Psoas muscle (tissue), 8 donors: Measurements from ENCODE around the gene HMGN3. TPM values are rescaled to one million over a fixed set of nuclear protein-coding genes. Genes with fewer than 3 reads are reported as not detected.

Experiments
- ATAC-seq, 4 donors: fragments of 200-7000 bp; cut with Tn5 transposase; one replicate each; pipeline ENCODE4 v1.9.1; 2020; ENCODE audit warnings: moderate library complexity in 3 of 4, mild to moderate bottlenecking in 2 of 4
- DNase-seq, 2 donors: peaks; one replicate each; pipeline ENCODE4 v3.0.0-alpha.2; 2020
- H3K27ac ChIP-seq: fragments of 200-600 bp; one replicate; pipeline ENCODE4 v1.8.0; 2022
- H3K27me3 ChIP-seq, 3 donors: fragments of 200-600 bp in 1 of 3; one replicate each; pipeline versions ENCODE4 v1.6.1 to v1.8.0; 2013 to 2022; ENCODE audit warnings: low read length in 2 of 3, mild to moderate bottlenecking in 2 of 3, moderate library complexity in 1 of 3; ENCODE audit not compliant: insufficient read depth in 3 of 3
- H3K36me3 ChIP-seq, 2 donors: fragments of 200-600 bp in 1 of 2; one replicate each; pipeline versions ENCODE4 v1.6.1 to v1.8.0; 2013 to 2022; ENCODE audit warnings: low read depth in 1 of 2, mild to moderate bottlenecking in 1 of 2, moderate library complexity in 1 of 2; ENCODE audit not compliant: insufficient read depth in 1 of 2
- H3K4me1 ChIP-seq: fragments of 200-600 bp; one replicate; pipeline ENCODE4 v1.8.0; 2022
- H3K4me3 ChIP-seq: fragments of 200-600 bp; one replicate; pipeline ENCODE4 v1.8.0; 2022; ENCODE audit warnings: mild to moderate bottlenecking
- H3K9me3 ChIP-seq: fragments of 200-600 bp; one replicate; pipeline ENCODE4 v1.8.0; 2022
- CTCF ChIP-seq: fragments of 200-600 bp; IDR thresholded peaks from one replicate; pipeline ENCODE4 v1.8.0; 2022; ENCODE audit warnings: antibody characterized with exemption
- WGBS, 3 donors: extraction: QIAGEN DNeasy Blood & Tissue Kit; methylation state at CpG; one replicate each; pipeline versions ENCODE4 v1.1.6 to v1.1.7; 2013; 5-methylcytosine and 5-hydroxymethylcytosine counted together
- intact Hi-C, 2 donors: fragments of 100-400 bp; cut with DNase I; formaldehyde crosslinking; loops; one replicate each; pipeline versions ENCODE4 v1.11.0 to v1.14.2; 2022
- polyA plus RNA-seq, 3 donors: library from polyadenylated mRNA; stranded (reverse); fragments of 200-250 nt; gene quantifications; one replicate each; pipeline ENCODE4 v1.2.3, GENCODE V29; 2013
- total RNA-seq, 4 donors: library from RNA; stranded (reverse); fragmentation: NEBNext Ultra II Directional in 2 of 4; extraction: Animal tissue kit (Norgen Biotek cat#: 25700) in 2 of 4; gene quantifications; one replicate each; pipeline versions ENCODE4 v1.2.1 to v1.2.4, GENCODE V29; 2021 to 2023
- donor health status: healthy with polysubstance abuse.
- donor health status: DM: no; HTN: no; CAD: no; lungs with moderate emphysema.
- donor health status: Bipolar disorder and iron deficiency.
- donor health status: healthy.
- donor health status: DM: yes; HTN: yes; CAD: no.
- donor health status: DM: no; HTN: no; CAD: no.
- donor health status: DM: no; HTN: no; CAD: no.
- donor health status: DM: yes; HTN: yes; CAD: no.

Gene HMGN3
- total and polyA plus RNA-seq, 7 donors: 20.5 to 50.1 (median 38.6) TPM

GRCh38 chr6:79167931-79168694 lies 66.4 kb downstream of the HMGN3 start:
- Histone ChIP-seq H3K27ac (no peak overlapping the region), H3K27me3 (no peaks in the 10 kb centered on the region), H3K9me3 (no peaks in the 10 kb centered on the region), H3K36me3 (no peaks in the 10 kb centered on the region), H3K4me3 (no peak overlapping the region), H3K4me1 (peaks cover 7% of the 10 kb centered on the region)
- 29 to 33% (median 30%) methylated on average over 9 of the region's 9 CpGs for WGBS, 3 donors
- no peak for ATAC-seq
- DNase-seq: no peak
- TF ChIP-seq CTCF: no peak
- intact Hi-C loops: no loop called here

- TF ChIP-seq CTCF: no peak
- Histone ChIP-seq H3K9me3 (no peaks in the 10 kb centered on the region), H3K27me3 (no peaks in the 10 kb centered on the region), H3K27ac (no peak overlapping the region), H3K36me3 (no peaks in the 10 kb centered on the region), H3K4me3 (no peak overlapping the region), H3K4me1 (no peaks in the 10 kb centered on the region)
- intact Hi-C loops: no loop called here
- 35 to 70% (median 55%) methylated on average over 1 of the region's 1 CpG for WGBS, 3 donors
- no peak for ATAC-seq
- no peak for DNase-seq
Measured at GRCh38 chr6:79159846-79160245, 74.6 kb downstream of the HMGN3 start.

GRCh38 chr6:79158856-79159516 lies 75.5 kb downstream of the HMGN3 start:
- no peak for DNase-seq
- no peak for TF ChIP-seq CTCF

GRCh38 chr6:79157961-79158644 lies 76.4 kb downstream of the HMGN3 start:
- WGBS, 3 donors: 36 to 42% (median 39%) methylated on average over 3 of the region's 3 CpGs
- no peak overlapping the region for H3K4me3 ChIP-seq
- ATAC-seq: no peak
- no peaks in the 10 kb centered on the region for H3K9me3 ChIP-seq
- DNase-seq: no peak
- no peaks in the 10 kb centered on the region for H3K36me3 ChIP-seq
- intact Hi-C loops: no loop called here
- no peak for TF ChIP-seq CTCF
- no peak overlapping the region for H3K27ac ChIP-seq
- H3K27me3 ChIP-seq: no peaks in the 10 kb centered on the region
- H3K4me1 ChIP-seq: no peaks in the 10 kb centered on the region

More at GRCh38 chr6:79158856-79159516, 75.5 kb downstream of the HMGN3 start:
- ATAC-seq: no peak
- Histone ChIP-seq H3K4me1 (no peaks in the 10 kb centered on the region), H3K9me3 (no peaks in the 10 kb centered on the region), H3K4me3 (no peak overlapping the region), H3K27me3 (no peaks in the 10 kb centered on the region), H3K27ac (no peak overlapping the region), H3K36me3 (no peaks in the 10 kb centered on the region)
- 86 to 90% (median 89%) methylated on average over 5 of the region's 5 CpGs for WGBS, 3 donors
- intact Hi-C loops: no loop called here
